HEK293T (cell line): Measurements from ENCODE around the gene C1QTNF1.

Experiments
- CTBP1 ChIP-seq: fragments of 450-650 bp; IDR thresholded peaks from 2 replicates; pipeline ENCODE4 v1.6.1; 2016; ENCODE audit warnings: borderline replicate concordance
- FOXK2 ChIP-seq: fragments of 450-650 bp; IDR thresholded peaks from 2 replicates; pipeline ENCODE4 v1.6.1; 2016; ENCODE audit warnings: mild to moderate bottlenecking
- SUZ12 ChIP-seq: fragments of 450-650 bp; IDR thresholded peaks from 2 replicates; pipeline ENCODE4 v1.6.1; 2016; ENCODE audit warnings: mild to moderate bottlenecking
- ZNF384 ChIP-seq: fragments of 450-650 bp; IDR thresholded peaks from 2 replicates; pipeline ENCODE4 v1.6.1; 2016

DNA sequence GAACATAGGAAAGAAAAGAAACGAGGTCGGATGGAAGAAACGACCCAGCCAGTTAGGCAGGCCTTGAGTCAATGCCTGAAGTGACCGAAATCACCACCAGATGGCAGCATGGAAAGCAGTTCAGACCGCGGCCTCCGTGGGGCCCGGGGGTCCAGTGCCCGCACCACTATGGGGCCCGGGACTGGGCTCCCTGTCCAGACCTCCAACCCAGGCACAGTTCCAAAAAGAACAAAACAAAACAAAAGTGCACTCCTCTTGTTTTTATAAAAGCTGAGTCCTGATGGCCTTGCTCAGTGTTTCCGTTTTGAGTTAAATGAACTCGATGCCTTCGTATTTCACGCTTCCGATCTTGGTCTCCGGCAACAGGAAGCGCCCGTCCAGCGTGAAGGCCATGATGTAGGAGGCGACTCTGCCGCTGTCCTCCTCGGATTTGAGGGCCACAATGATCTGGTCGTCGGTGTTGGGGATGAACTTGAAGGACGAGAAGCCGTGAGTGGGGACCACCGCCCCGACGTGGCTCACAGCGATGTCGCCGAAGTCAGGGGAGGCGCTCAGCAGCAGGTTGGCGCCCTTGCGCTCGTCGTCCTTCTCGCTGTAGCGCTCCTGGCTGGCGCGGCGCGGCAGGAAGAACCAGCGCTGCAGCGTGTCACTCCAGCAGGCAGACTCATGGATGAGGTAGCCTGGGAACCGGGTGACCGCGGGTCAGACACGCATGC lies 30.6 kb upstream of the C1QTNF1 start:
- no peak for TF ChIP-seq CTBP1
- no peak for TF ChIP-seq ZNF384
- no peak for TF ChIP-seq FOXK2
- TF ChIP-seq SUZ12 = no peak
